Measurements from ENCODE around the gene PLPP4.

Gene PLPP4

DNA sequence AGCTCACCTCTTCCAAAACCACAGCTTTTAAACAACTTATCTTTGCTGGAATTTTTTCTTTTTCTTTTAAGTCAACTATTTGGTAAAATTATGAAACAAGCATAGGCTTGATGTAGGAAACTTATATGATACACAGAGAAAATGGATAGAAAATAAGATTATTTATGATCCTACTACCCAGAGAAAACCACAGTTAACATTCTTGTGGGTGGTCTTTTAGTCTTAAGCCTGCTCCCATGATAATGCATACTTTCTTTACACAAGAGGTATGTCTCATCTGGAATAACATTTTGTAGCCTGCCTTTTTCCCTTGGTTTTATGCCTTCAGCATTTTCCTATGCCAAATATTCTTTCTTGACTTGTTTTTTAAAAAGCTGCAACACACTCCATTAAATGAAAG lies 21.4 kb downstream of the PLPP4 start (continued):
- TF ChIP-seq, protein P1, sequence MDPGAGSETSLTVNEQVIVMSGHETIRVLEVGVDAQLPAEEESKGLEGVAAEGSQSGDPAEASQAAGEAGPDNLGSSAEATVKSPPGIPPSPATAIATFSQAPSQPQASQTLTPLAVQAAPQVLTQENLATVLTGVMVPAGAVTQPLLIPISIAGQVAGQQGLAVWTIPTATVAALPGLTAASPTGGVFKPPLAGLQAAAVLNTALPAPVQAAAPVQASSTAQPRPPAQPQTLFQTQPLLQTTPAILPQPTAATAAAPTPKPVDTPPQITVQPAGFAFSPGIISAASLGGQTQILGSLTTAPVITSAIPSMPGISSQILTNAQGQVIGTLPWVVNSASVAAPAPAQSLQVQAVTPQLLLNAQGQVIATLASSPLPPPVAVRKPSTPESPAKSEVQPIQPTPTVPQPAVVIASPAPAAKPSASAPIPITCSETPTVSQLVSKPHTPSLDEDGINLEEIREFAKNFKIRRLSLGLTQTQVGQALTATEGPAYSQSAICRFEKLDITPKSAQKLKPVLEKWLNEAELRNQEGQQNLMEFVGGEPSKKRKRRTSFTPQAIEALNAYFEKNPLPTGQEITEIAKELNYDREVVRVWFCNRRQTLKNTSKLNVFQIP (CRISPR knock-in tag; IDR thresholded peaks at IDR 0.05; ENCODE audit: borderline replicate concordance, low read depth) = no peak
- no peak for TF ChIP-seq BACH2 (CRISPR knock-in tag; IDR thresholded peaks at IDR 0.05; ENCODE audit: borderline replicate concordance)
- TF ChIP-seq, protein P2, sequence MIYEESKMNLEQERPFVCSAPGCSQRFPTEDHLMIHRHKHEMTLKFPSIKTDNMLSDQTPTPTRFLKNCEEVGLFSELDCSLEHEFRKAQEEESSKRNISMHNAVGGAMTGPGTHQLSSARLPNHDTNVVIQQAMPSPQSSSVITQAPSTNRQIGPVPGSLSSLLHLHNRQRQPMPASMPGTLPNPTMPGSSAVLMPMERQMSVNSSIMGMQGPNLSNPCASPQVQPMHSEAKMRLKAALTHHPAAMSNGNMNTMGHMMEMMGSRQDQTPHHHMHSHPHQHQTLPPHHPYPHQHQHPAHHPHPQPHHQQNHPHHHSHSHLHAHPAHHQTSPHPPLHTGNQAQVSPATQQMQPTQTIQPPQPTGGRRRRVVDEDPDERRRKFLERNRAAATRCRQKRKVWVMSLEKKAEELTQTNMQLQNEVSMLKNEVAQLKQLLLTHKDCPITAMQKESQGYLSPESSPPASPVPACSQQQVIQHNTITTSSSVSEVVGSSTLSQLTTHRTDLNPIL (CRISPR knock-in tag; IDR thresholded peaks at IDR 0.05; ENCODE audit: low read depth) = no peak
- TF ChIP-seq ISL1 (CRISPR knock-in tag; IDR thresholded peaks at IDR 0.05) = no peak
- TF ChIP-seq, protein P3, sequence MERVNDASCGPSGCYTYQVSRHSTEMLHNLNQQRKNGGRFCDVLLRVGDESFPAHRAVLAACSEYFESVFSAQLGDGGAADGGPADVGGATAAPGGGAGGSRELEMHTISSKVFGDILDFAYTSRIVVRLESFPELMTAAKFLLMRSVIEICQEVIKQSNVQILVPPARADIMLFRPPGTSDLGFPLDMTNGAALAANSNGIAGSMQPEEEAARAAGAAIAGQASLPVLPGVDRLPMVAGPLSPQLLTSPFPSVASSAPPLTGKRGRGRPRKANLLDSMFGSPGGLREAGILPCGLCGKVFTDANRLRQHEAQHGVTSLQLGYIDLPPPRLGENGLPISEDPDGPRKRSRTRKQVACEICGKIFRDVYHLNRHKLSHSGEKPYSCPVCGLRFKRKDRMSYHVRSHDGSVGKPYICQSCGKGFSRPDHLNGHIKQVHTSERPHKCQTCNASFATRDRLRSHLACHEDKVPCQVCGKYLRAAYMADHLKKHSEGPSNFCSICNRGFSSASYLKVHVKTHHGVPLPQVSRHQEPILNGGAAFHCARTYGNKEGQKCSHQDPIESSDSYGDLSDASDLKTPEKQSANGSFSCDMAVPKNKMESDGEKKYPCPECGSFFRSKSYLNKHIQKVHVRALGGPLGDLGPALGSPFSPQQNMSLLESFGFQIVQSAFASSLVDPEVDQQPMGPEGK (CRISPR knock-in tag; IDR thresholded peaks at IDR 0.05; ENCODE audit: borderline replicate concordance) = no peak
- TF ChIP-seq ZNF70 (CRISPR knock-in tag; IDR thresholded peaks at IDR 0.05) = no peak

DNA sequence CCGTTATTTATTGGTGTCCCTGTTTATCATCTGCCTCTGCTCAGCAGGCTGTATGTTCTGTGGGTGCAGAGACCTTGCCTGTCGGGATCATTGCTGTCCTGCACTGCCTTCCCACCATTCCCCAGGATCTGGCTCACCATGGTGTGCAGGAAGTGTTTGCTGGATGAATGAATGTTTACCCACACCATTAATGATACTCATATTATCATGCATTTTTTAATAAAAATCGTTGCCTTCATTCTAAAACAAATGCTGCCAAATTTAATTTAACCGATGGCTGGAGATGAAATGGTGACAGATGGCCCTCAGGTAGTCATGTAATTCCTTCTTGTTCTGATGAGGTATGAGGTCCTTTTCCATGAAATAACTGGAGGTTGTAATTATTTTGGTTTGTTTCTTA lies 22.5 kb downstream of the PLPP4 start:
- TF ChIP-seq, protein P3 (CRISPR knock-in tag; IDR thresholded peaks at IDR 0.05; ENCODE audit: borderline replicate concordance) = no peak
- TF ChIP-seq CSDC2 (CRISPR knock-in tag; IDR thresholded peaks at IDR 0.05) (no peak), ZNF565 (CRISPR knock-in tag; conservative IDR thresholded peaks at IDR 0.05; ENCODE audit: low read depth) (no peak), TCF4 (CRISPR knock-in tag; IDR thresholded peaks at IDR 0.05; ENCODE audit: borderline replicate concordance) (no peak), BACH2 (CRISPR knock-in tag; IDR thresholded peaks at IDR 0.05; ENCODE audit: borderline replicate concordance) (no peak), TOX (CRISPR knock-in tag; IDR thresholded peaks at IDR 0.05; ENCODE audit: borderline replicate concordance) (no peak), OSR1 (CRISPR knock-in tag; IDR thresholded peaks at IDR 0.05) (no peak), ZNF70 (CRISPR knock-in tag; IDR thresholded peaks at IDR 0.05) (no peak), ARNTL (CRISPR knock-in tag; IDR thresholded peaks at IDR 0.05; ENCODE audit: borderline replicate concordance, low read depth) (no peak), ZNF8 (CRISPR knock-in tag; IDR thresholded peaks at IDR 0.05) (no peak), RARB (CRISPR knock-in tag; IDR thresholded peaks at IDR 0.05) (no peak), ISL1 (CRISPR knock-in tag; IDR thresholded peaks at IDR 0.05) (no peak), SNAI2 (CRISPR knock-in tag; IDR thresholded peaks at IDR 0.05) (no peak), ZC3H10 (CRISPR knock-in tag; IDR thresholded peaks at IDR 0.05) (no peak)
- TF ChIP-seq, protein P4, sequence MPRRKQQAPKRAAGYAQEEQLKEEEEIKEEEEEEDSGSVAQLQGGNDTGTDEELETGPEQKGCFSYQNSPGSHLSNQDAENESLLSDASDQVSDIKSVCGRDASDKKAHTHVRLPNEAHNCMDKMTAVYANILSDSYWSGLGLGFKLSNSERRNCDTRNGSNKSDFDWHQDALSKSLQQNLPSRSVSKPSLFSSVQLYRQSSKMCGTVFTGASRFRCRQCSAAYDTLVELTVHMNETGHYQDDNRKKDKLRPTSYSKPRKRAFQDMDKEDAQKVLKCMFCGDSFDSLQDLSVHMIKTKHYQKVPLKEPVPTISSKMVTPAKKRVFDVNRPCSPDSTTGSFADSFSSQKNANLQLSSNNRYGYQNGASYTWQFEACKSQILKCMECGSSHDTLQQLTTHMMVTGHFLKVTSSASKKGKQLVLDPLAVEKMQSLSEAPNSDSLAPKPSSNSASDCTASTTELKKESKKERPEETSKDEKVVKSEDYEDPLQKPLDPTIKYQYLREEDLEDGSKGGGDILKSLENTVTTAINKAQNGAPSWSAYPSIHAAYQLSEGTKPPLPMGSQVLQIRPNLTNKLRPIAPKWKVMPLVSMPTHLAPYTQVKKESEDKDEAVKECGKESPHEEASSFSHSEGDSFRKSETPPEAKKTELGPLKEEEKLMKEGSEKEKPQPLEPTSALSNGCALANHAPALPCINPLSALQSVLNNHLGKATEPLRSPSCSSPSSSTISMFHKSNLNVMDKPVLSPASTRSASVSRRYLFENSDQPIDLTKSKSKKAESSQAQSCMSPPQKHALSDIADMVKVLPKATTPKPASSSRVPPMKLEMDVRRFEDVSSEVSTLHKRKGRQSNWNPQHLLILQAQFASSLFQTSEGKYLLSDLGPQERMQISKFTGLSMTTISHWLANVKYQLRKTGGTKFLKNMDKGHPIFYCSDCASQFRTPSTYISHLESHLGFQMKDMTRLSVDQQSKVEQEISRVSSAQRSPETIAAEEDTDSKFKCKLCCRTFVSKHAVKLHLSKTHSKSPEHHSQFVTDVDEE (CRISPR knock-in tag; IDR thresholded peaks at IDR 0.05) = no peak
- TF ChIP-seq, protein P5, sequence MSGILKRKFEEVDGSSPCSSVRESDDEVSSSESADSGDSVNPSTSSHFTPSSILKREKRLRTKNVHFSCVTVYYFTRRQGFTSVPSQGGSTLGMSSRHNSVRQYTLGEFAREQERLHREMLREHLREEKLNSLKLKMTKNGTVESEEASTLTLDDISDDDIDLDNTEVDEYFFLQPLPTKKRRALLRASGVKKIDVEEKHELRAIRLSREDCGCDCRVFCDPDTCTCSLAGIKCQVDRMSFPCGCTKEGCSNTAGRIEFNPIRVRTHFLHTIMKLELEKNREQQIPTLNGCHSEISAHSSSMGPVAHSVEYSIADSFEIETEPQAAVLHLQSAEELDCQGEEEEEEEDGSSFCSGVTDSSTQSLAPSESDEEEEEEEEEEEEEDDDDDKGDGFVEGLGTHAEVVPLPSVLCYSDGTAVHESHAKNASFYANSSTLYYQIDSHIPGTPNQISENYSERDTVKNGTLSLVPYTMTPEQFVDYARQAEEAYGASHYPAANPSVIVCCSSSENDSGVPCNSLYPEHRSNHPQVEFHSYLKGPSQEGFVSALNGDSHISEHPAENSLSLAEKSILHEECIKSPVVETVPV (CRISPR knock-in tag; IDR thresholded peaks at IDR 0.05) = no peak
- TF ChIP-seq, protein P1 (CRISPR knock-in tag; IDR thresholded peaks at IDR 0.05; ENCODE audit: borderline replicate concordance, low read depth) = no peak
- ATAC-seq = no peak

Data from SK-N-SH treated with all-trans-retinoic acid at 6 μM for 48 hours (cell line).